GM21529 (cell line): ENCODE measurements around the gene TPCN2.

Experiments
- ATAC-seq: cut with Tn5 transposase; IDR thresholded peaks from one replicate; pipeline ENCODE4 v1.9.1; 2021; ENCODE audit not compliant: unreplicated experiment

Gene TPCN2

GRCh38 chr11:69035946-69036340 is 12.8 kb upstream of the TPCN2 start:
- no peak for ATAC-seq

- no peak for ATAC-seq
Measured at GRCh38 chr11:69037074-69037473, 11.7 kb upstream of the TPCN2 start.

- no peak for ATAC-seq
Measured at GRCh38 chr11:69037544-69037943, 11.2 kb upstream of the TPCN2 start.

- ATAC-seq, result no peak
Measured at GRCh38 chr11:69039501-69039900, 9.2 kb upstream of the TPCN2 start.

GRCh38 chr11:69040051-69040450 is 8.7 kb upstream of the TPCN2 start:
- ATAC-seq, result no peak

DNA sequence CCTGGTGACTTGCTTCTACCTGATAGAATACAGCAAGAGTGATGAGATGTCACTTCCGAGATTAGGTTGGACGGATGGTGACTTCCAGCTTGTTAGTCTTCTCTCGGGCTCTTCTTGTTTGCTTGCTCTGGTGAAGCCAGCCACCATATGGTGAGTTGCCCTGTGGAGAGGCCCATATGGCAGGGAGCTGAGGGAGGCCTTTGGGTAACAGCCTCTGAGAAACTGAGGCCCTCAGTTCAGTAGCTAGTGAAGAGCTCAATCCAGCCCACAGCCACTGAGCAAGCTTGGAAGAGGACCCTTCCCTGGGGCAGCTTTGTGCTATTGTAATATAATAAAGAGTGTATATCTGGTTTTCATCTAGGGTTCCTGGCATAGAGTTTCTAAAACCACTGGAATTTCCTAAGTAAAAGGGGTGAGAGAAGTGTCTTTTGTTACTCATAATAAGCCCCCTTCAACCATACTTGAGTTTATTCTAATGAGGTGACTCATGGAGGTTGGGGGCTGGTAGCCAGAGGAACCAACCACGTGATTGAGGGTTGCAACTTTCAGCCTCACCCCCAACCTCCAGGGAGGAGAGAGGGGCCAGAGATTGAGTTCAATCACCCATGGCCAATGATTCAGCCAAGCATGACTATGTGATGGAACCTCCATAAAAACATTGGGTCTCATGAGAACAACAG is 8.0 kb upstream of the TPCN2 start:
- ATAC-seq, result no peak

- ATAC-seq, result no peak
Measured at GRCh38 chr11:69041516-69041915, 7.2 kb upstream of the TPCN2 start.

- no peak for ATAC-seq
Measured at GRCh38 chr11:69044111-69045013, 4.4 kb upstream of the TPCN2 start.

DNA sequence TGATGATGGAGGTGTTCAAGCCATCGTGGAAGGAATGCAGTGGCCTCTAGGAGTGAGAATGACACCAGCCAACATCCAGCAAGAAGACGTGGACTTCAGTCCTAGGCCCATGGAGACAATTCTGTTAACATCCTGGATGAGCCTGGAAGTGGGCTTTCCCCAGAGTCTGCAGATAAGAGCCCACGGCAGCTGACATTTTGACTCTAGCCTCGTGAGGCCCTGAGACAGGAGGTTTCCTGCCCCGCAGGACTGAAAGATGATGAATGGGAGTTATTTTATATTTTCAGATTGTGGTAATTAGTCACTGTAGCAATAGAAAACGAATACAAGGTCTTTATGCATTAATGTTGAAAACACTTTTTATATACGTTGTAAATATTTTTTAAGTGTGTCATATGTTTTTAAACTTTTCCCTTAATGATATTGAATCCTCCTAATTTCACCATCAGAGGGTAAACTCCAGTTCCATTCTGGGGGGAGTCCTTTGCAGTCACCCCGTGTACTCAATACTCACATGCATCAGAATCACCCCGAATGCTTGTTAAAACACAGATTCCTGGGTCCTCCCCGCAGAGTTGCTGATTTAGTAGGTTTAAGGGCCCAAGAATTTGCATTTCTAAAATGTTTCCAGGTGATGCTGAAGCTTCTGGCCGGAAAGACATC is 570 bp upstream of the TPCN2 start:
- no peak for ATAC-seq

DNA sequence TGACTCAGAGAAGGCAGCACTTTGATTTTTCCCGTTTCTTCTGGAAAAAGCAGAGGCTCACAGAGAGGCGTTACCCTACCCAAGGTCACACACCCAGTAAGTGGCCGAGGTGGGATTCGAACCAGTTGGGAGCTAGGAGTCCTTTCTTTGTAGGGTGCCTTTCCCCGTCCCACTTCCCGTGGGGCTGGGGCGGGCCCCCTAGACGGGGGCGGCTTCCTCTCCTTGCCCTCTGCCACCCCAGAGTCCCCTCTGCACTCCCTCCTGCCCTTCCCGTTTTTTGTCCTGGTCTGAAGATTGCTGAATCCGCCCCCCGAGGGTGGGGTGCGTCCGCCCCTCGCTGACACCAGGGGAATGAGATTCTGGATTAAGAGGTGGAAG is 747 bp downstream of the TPCN2 start:
- ATAC-seq, result no peak

GRCh38 chr11:69050592-69051380 is 2.1 kb downstream of the TPCN2 start:
- ATAC-seq, result no peak

DNA sequence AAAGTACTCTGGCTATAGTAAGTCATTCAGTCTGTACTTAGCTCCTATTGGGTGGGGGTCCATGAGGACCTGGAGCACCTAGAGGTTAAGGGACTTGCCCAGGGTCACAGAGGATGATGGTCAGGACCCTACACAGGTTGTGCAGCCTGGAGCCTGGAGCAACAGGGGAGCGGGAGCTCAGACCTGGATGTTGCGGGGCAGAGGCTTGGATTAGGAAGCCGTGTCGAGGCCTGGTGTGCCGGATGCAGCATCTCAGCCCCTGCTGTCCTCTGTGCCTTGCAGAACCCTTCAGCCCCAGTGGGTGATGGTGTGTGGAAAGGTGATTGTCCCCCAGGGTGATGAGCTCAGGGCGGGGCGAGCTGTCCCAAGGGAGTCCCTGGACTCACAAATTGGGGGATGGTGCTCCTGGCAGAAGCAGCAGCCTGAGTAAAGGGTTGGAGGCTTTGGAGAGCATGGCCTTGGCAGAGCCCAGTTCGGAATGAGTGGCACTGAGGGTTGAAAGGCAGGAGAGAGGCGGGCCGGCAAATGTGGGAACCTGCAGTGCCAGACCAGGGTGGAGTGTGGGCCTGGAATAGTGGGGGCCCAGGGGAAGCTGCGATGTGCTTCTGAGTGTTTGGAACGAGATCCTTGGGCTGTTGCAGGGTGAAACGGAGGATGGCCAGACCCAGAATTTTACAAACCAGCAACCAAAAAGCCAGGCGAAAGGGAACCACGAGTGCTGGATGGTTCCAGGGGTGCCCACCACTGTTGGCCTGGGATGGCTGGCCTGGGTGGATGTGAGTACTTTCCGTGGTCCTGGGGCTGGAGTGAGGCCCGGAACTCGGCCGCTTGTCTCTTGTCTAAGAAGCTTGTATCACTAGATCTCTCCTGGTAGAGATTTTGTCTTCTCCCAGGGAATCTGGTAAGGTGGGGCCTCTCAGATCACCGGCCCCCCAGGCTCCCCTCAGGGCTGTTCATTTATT is 2.9 kb downstream of the TPCN2 start:
- no peak for ATAC-seq

GRCh38 chr11:69052343-69053168 is 3.8 kb downstream of the TPCN2 start:
- ATAC-seq, result no peak

DNA sequence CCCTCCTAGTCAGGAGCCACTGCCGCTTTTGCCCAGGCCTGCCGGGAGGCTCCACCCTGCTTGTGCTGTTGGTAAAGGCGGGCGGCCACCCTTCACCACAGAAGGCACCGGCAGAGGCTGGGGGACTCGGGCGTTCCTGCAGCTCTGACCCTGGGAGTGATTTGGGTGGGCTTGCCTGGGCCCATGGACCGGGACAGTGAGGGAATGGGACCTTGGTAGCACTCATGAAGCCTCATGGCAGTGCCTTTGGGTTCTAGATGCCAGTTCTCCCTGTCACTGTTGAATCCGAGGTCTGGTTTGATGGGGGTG is 4.4 kb downstream of the TPCN2 start:
- no peak for ATAC-seq

DNA sequence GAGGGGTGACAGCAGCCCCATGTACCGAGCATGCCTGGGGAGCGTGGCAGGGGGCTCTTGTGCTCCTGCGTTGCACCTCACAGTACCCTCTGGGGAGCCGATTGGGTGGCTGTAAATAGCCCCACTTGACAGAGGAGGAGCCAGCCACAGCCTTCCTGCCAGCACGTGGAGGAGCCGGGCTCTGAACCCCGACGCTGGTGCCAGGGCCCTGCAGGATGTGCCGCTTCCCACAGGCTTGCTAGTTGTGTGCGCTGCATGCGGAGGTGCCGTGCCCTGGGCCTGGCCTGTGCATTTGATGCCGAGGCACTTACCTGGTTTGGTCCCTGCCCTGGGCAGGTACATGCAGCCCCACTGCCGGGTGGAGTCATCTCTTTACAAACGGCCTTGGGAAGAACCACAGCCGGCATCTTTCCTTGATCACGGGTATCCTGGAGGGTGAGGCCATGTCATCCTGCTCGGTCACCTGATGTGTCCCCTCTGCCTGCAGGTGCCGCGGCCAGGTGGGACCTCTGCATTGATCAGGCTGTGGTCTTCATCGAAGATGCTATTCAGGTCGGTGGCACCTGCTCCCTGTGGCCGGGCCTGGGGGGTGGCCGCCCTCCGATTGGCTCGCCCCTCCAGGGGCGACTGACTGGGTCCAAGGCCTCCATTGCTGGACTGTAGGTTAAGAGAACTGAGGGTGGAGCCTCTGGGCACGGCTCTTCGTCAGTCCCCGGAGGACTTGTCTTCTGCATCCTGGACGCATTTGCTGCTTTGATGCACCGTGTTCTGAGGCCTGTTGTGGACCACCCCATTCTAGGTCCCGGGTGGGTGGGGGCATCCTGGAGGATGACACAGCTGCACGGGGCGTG is 5.0 kb downstream of the TPCN2 start:
- ATAC-seq, result no peak

- ATAC-seq, result no peak
Measured at GRCh38 chr11:69054397-69055211, 5.9 kb downstream of the TPCN2 start.

DNA sequence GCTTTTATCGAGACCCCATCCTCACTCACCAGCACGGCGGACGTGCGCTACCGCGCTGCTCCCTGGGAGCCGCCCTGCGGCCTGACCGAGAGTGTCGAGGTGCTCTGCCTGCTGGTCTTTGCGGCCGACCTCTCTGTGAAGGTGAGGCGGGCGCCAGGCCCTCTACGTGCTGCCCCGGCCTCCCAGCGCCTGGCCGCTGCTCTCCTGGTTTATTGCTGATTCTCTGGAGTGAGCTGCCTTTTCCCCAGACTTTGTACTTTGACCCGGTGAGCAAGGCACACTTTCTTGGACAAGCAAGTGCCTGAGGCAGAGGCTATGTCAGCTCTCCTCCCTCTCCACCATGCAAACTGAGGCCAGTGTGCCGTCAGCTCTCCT is 6.5 kb downstream of the TPCN2 start:
- no peak for ATAC-seq
